HG03575 (cell line): ENCODE results near the gene TMEM37.

ENCODE experiments used
- ATAC-seq: cut with Tn5 transposase; IDR thresholded peaks from one replicate; pipeline ENCODE4 v1.9.1; 2021; ENCODE audit not compliant: unreplicated experiment, insufficient number of reproducible peaks, low FRiP score; ENCODE audit errors: extremely low read depth

TMEM37 gene

GRCh38 chr2:119446037-119446436 is 14.4 kb downstream of the TMEM37 start:
- ATAC-seq, result no peak

- ATAC-seq, result no peak
These were observed 16.9 kb downstream of the TMEM37 start for GRCh38 chr2:119448427-119449141.

DNA sequence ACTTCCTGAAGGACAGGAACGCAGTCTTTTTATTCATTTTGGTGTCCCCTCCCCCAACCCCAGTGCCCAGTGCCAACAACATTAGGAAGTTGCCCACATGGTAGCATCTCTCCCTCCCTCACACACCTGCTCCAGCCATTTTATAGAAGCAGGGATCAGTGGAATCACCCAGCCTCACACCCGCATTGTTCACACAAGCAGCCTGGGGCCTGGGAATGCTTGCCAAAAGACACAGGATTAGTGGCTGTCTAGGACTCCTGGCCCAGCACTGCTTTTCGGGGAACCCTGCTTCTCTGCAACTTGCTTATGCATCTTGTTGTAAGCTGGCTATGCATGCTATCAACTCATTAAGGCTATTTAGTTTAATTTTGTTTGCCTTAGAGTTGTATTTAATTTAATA is 17.9 kb downstream of the TMEM37 start:
- ATAC-seq, result no peak

DNA sequence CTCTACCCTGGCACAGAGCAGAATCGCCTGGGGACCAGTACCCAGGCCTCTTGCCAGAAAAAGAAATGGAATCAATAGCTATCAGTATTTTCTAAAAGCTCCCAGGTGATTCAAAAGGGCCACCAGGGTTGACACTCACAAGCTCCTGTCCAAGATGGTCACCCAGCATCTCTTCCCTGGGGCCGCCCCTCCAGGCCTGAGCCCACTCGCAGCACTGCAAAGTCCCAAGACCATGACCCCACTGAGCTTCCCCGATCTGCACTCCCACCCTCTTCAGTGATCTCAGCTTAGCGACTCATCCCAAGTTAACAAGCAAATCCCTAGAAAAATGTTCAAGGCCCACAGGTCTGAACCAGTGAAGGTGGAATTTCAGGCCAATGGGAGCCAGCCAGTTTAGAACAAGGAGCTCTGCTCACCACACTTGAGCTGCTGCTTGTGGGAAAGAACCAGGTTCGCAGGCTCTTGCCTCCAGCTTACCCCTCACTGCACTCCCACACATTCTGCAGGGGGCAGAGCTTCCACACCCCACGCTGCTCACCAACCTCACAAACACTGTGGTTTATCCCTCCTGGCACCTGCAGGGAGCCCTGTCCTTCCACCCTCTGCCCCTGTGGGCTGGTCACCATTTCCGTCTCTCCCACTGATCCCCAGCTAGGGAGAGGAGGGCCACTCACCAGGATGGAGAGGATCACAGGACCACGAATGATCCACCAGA is 19.8 kb downstream of the TMEM37 start:
- ATAC-seq, result no peak

- ATAC-seq, result no peak
These were observed 22.4 kb downstream of the TMEM37 start for GRCh38 chr2:119453972-119454593.

GRCh38 chr2:119455066-119455718 is 23.5 kb downstream of the TMEM37 start:
- ATAC-seq, result no peak

GRCh38 chr2:119460076-119460475 is 28.4 kb downstream of the TMEM37 start:
- no peak for ATAC-seq

DNA sequence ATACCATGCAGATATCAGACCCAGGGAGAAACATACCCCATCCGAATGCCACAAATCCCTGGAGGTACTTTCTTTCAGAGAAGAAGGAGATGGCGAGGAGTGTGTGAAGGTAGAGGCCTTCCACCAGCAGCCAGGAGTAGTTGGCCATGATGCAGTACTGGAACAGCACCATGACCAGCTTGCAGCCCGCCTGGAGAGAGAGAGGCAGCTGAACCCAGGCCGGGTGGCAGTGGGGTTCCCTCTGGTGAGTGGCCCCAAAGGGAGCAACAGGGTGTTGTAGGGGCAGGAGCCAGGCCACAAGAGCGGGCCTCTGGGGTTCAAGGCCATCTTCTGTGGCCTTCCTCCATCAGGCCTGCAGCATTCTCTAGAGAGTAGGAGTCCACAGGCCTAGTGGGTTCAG is 30.2 kb downstream of the TMEM37 start:
- ATAC-seq, result no peak

GRCh38 chr2:119462574-119462973 is 30.9 kb downstream of the TMEM37 start:
- no peak for ATAC-seq

GRCh38 chr2:119463136-119463535 is 31.5 kb downstream of the TMEM37 start:
- no peak for ATAC-seq

DNA sequence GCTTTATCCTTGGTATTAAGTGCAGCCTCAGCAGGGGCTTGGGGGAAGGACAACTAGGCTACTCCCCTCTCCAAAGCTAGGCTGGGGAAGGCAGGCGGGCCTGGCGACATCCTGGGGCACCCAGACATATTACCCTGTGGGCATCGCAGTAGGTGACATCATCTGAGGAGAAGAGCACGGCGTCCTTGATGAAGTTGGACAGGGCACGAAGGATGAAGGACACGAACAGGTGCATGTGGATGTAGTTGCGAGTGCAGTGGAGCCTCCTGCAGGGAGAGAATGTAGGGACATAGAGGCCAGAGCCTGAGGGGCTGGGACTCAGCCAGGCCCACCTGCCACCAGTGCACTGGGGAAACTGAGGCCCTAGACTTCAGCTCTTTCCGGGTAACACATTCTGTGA is 32.3 kb downstream of the TMEM37 start:
- ATAC-seq, result no peak

- ATAC-seq, result no peak
These were observed 33.3 kb downstream of the TMEM37 start for GRCh38 chr2:119464981-119465380.

DNA sequence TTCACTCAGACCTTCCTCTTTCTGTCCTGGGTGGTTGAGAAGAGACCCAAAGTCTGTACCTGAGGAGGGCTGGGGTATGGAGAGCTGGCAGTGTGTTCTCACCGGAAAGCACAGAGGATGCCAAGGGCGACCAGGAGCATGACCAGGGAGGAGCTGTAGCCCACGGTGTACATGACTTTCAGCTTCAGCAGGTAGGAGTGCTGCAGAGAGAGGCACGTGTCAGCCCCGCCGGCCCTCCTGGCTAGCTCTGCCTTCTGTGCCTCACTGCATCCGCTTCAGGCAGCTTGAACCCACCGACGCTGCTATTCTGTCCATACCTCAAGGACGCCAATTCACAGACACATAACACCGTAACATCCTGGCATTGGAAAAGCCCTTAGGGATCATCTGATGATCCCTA is 34.0 kb downstream of the TMEM37 start:
- ATAC-seq, result no peak

DNA sequence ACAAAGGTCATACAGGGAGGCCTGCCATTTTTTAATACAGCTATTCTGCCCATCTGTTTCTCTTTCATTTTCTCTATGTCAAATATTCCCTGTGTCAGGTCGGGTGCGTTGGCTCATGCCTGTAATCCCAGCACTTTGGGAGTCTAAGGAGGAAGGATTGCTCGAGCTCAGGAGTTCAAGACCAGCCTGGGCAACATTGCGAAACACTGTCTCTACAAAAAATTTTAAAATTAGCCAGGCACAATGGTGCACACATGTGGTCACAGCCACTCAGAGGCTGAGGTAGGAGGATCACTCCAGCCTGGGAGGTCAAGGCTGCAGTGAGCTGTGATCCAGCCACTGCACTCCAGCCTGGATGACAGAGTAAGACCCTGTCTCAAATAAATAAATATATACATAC is 34.7 kb downstream of the TMEM37 start:
- no peak for ATAC-seq

DNA sequence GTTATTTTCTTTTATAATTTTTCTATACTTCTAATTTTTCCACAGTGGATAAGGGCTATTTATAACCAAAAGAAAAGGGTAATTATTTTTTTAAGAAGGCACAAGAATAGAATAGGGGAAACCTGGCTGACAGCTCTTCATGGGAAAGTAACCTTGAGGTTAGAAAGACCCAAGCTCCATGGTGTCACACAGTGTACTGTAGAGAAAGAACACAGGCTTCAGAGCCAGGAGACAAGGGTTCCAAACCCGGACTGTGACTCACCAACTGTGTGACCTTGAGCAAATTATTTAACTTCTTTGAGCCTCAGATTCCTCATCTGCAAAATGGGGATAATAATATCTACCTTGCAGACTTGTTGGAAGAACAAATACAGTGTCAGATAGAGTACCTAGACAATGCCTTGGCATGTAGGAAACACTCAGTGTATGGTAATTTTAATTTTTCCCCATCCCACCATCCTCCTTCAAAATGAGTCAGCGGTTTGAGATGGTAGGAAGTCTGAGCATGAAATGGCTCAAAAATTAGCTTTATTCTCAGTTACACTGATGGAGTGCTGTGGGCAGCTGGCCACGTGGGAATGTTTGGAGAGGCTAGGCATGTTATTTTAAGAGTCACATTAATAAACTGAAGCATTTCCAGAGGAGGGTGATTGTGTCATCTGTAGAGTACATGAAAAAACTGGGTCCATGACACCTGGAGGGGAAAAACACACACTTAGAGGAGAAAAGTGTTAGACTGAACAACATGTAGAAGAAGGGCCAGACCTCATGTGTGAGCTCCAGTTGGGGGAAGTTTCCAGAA is 36.7 kb downstream of the TMEM37 start:
- no peak for ATAC-seq

DNA sequence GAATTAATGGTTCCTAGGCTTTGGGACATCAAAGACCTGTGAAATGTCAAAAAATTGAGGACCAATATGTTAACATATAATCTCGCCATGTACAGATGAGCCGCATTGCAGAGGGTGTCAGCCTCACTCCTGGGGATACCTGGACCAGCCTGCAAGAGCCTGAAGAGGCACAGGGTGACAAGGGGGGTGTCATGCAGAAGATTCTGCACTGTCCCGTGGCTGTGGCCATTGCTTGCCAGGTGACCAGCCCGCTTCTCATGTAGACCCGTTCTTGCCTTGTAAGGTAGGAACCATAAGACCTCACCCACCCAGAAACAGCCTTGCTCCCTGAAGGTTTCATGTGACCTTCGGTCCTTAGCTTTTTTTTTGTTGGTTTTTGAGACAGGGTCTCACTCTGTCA is 37.5 kb downstream of the TMEM37 start:
- no peak for ATAC-seq

GRCh38 chr2:119469661-119470297 is 38.1 kb downstream of the TMEM37 start:
- ATAC-seq, result no peak

GRCh38 chr2:119472749-119473148 is 41.1 kb downstream of the TMEM37 start:
- ATAC-seq, result no peak
